HG02610 (cell line): ENCODE measurements around the gene STK10.
"Not testable (repeated sequence)": the region's sequence is repeated elsewhere in the genome, so short reads cannot be mapped to it uniquely, and the experiment has no call there.

Experiments
- ATAC-seq: cut with Tn5 transposase; IDR thresholded peaks from one replicate; pipeline ENCODE4 v1.9.1; 2021; ENCODE audit warnings: mild to moderate bottlenecking, moderate library complexity; ENCODE audit not compliant: unreplicated experiment

STK10 gene

DNA sequence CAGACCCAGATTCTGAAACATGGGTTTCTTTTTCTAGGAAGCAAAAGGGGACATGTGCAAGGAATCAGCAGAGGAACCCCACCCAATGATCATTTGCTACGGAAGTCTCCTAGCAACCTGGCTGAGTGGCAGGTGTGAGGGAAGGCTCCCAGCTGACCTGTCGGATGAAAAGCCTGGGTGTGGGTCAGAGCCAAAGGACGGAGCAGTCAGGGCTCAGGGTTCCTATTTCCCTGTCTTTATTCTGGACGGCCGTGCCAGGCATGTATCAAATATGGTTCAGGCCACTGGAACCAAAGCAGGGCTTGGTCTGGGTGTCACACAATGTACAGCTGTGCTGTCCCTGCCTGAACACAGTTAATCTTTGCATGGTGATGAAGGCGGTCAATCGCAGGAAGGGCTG is 20.1 kb downstream of the STK10 start:
- ATAC-seq, result no peak

DNA sequence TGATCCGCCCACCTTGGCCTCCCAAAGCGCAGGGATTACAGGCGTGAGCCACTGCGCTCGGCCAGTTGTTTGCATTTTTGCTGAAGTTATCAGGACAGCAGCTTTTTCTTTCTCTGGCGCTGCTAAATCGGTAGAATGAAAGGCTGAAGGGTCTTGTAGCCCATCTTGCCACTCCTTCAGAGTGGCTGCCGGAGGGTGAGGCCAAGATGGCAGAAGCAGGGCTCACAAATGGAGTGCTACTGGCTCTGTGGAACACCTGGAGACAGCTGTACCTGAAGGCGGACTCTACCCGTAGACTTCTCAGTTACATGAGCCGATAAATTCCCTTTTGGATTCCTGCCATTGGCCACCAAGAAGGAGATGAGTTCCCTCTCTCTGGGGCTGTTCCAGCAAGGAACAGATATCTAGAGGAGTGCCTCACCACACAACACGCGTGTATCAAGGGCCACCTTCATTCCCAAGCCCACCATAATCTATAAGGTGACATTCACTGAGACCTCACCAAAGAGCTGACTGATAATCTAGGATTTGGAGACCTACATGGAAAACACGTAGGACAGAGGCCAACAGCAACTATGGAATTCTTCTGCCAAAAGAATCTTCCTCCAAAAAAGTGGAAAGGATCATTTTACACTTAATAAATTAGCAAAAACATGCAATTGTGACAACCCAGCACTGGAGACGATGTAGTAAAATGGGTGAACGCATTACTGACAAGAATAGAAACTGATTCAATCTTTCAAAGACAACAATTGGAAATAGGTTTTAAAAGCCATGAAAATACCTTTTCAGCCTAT is 21.8 kb downstream of the STK10 start:
- ATAC-seq, result no peak

DNA sequence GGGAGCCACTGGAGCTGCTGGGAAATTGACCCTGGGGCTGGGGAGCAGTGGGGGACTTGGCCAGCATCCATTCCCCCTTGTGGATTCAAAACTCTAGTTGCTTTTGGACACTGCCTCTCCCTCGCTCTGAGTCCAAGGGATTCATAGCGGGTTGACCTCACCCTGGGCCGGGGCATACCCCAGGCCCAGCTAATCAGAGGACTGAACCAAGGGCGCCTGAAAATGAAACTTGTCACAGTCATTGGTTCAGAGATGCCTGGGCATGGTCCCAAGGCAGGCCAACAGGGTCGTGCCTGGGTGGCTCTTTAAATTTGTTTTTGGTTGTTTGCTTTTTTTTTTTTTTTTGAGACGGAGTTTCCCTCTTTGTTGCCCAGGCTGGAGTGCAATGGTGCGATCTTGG is 22.6 kb downstream of the STK10 start:
- ATAC-seq, result peak; percentile 85

DNA sequence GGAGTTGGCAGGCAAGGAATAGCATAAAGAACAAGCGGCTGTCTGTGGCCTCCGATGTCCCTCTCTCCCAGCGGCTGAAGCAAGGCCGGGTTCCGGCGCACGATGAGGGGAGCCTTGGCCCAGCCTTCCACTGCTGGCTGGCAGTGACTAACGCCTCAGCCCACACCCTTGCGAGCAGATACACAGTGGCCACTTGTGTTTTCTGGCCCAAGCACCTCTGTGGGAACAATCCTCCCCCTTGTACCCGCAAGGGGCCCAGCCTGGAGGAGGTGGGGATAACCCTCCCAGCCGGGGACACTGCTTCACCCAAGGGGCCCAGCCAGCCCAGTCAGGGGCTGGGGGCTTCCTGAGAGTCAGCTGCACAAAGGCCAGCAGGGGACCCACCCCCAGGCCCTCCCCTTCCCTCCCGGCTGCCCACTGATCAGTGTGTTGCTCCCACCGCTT is 23.2 kb downstream of the STK10 start:
- no peak for ATAC-seq

DNA sequence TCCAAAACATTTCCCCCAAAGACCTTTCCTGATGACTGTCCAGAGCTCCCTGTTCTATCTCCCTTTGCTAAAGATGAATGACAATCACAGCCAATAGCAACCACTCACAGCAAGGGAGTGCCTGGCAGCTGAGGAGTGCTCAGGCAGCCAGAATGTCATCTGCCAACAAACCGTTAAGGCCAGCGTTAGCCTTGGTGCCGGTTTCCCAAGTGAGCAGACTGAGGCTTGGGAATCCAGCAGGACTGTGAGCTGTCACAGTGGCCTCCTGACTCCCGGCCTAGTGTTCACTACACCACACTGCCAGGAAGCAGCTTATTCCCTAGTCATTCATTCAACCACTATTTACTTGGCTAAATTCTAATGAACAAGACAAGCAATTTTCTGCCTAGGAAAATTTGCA is 24.7 kb downstream of the STK10 start:
- ATAC-seq, result no peak

DNA sequence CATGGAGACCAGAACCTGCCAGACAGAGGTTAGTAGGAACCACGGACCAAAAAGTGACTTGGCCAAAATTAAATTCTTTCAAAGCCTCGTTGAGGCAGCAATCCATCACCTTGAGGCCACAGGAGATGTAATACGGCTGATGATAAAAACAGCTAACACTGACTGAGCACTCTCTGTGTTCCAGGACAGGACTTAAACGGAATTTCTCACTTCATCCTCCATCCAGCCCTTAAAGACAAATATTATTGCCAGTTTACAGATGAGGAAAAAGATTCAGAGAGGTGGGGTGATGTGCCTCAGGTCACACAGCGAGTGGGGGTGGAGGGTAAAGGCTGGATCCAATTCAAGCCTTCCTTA is 25.1 kb downstream of the STK10 start:
- no peak for ATAC-seq

DNA sequence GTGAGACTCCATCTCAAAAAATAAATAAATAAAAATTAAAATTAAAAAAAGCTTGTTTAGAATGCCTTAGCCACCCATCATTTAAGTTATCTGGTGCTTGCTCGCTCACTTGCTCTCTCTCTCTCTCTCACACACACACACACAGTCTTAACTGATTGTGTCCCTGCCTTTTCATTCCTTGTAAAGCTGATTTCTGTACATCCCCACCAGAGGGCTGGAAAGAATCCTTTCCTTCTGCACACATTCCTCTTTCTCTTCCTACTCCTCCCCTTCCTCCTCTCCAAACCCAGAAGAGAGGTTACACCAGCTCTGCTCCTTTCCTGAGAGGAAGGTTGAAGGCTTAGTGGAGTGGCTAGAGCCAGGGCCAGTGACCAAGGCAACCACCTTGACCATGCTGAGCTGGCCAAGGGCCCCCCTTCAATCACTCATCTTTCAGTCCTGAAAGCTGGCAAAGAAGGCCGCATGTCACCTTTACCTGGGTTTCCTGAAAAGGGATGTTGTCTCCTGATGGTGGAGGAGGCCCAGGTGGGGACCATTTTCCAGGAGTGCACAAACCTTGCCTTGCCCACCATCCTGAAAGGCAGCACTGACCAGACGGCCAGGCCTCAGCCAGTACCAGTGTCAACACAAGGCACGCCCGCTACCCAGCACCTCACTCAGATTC is 25.6 kb downstream of the STK10 start:
- no peak for ATAC-seq

DNA sequence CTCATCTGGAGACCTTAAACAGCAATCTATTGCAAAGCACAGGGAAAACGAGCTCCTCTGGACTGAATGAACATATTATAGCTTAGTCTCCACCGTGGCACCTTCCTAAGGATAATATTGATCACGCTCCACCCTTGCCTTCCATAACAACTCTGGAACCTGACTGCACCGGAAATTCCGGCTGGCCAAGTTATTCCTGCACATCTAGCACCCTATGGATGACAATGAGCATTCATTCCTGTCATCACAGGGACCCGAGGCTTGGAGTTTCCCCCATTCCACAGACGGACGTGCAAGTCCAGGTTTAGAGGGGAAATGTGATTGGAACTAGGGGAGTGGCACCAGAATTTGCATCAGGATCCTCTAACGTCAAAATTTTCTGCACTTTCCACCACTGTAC is 27.5 kb downstream of the STK10 start:
- ATAC-seq, result no peak

DNA sequence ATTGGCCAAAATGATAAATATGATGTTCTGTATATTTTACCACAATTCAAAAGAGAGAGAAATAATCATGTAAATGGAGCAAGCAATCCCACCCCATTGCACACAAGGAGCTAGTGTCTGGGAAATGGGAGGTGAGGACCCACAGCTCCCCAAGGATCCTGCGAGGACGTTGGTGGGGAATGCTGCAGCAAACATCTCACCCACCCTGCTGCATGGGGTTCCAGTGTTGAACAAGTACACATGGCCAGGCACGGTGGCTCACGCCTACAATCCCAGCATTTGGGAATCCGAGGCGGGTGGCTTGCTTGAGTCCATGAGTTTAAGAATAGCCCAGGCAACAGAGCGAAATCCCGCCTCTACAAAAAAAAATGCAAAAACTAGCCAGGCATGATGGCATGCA is 29.0 kb downstream of the STK10 start:
- ATAC-seq, result no peak

DNA sequence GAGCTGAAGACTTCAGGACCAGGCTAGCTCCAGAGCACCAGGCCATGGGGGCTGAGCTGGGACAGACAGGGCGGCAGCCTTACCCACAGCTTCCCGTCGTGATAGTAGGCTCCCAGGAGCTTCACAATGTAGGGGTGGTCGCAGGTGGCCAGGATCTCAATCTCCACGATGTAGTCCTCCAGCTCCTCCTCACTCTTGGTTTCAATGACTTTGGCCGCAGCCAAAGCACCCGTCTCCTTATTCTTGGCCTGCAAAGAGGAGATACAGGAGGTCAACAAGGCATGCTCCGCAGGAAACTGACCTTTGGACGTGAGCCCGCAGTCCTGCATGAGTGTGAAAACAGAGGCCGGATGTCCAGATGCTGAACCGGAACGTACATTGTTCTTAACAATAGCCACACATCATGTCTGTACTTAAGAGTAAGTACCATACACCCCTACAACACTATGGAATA is 31.5 kb downstream of the STK10 start:
- ATAC-seq, result no peak

DNA sequence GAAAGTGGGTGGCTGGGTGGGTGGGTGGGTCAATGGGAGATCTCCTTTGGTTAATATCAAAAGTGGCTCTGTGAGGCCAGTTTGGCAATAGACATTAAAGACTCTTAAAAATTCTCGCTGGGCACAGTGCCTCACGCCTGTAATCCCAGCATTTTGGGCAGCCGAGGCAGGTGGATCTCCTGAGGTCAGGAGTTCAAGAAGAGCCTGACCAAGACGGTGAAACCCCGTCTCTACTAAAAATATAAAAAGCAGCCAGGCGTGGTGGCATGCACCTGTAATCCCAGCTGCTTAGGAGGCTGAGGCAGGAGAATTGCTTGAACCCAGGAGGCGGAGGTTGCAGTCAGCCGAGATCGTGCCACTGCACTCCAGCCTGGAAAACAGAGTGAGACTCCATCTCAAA is 32.9 kb downstream of the STK10 start:
- ATAC-seq, result not testable (repeated sequence)

DNA sequence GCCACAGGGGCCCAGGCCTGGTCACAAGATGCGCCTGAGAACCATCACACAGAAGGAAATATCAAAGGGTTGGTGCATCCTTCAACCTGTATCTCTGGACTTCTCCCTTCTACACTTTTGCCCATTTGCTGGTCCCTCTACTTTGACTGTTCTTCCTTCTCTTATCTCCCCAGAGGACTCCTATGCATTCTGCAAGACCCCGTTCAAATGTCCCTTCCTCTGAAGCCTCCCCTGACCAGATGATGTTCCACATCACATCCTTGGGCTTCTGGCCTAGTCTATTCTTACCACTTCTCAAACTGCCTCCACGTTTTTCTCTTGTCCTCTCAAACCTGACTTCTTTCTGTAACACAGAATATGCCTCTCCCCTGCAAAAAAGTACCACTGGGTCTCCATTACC is 34.3 kb downstream of the STK10 start:
- ATAC-seq, result no peak

DNA sequence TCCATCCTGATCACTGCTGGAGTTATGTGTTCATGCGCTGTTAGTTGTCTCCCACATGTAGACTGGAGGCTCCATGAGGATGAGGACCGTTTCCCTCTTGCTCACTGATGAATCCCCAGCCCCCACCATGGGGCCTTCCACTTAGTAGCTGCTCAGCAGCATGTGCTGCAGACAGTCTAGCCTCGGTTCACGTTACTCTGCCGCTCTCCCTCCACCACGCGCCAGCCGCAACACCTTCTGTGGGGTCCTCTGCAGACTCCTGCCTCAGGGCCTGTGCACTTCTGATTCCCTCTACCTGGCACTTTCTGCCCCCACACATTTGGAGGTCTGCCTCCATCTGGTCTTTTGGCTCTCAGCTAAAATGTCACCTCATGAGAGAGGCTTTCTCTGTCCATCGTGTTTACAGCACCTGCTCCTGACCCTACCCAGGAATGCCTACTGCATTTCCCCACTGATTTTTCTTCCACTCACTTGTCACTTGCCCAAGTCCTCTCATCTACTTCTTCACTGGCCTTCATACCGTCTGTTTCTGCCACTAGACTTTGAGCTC is 36.3 kb downstream of the STK10 start:
- no peak for ATAC-seq

DNA sequence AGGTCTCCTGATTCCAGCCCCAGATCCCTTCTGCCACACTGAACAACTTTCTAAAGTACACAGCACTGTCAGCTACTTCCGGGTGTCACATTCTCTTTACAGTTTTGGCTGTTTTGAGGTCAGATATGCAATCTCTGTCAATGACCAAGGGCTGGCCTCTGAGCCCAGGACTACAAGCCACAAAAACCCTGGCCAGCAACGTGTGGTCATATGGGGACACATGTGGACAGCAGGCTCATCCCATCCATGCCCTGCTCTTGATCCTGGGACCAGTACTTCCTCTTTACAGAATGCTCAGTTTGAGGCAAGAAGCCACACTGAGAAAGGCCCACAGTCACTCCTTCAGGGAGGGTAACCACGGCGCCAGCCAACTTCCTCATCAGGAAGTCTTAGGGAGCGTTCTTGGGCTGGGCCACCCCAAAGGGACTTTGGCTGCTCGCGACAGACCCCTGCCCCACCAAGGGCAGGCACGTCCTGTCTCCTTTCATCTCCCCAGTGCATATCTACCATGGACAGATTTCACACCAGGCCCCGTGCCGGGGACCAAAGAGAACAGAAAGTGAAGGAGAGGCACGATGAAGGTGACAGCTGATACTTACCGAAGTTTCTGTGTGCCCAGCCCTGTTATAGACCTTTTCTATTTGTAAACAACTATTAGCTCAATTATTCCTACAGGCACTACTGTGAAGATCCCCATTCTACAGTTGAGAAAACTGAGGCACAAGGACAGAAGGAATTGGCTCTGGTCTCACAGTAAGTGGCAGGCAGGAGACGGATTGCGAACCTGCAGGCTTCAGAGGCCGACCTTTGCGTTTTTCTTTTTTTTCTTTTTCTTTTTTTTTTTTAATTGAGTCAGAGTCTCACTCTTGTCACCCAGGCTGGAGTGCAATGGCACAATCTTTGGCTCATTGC is 37.3 kb downstream of the STK10 start:
- ATAC-seq, result peak; percentile 83

DNA sequence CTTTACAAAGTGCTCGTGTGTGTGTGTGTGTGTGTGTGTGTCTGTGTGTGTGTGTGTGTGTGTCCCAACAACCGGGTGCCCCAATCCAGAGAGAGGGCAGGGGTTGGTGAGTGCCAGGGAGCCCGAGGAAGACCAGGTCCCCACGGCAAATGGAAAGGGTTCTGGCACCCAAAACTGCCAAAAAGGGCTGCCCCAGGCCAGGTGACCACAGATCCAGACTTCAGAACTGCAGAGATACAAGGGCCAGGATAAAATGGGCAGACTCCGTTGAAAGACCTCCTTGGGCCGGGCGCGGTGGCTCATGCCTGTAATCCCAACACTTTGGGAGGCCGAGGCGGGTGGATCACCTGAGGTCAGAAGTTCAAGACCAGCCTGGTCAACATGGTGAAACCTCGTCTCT is 38.5 kb downstream of the STK10 start:
- ATAC-seq, result not testable (repeated sequence)

DNA sequence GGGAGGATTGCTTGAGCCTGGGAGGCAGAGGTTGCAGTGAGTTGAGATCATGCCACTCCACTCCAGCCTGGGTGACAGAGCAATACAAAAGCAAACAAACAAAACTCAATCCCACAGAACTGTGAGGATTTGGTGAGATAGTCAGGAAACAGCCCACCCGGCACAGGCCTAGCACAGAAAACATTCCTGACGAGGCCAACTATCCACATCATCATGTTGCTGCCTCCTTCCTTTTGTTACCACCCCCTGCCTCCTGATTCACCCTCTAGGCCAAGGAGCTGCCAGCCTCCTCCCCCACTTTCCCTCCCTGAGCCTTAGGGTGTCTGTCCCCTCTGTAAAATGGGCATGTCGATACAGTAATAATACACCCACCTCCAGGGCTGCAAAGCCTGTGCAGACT is 39.0 kb downstream of the STK10 start:
- ATAC-seq, result no peak

DNA sequence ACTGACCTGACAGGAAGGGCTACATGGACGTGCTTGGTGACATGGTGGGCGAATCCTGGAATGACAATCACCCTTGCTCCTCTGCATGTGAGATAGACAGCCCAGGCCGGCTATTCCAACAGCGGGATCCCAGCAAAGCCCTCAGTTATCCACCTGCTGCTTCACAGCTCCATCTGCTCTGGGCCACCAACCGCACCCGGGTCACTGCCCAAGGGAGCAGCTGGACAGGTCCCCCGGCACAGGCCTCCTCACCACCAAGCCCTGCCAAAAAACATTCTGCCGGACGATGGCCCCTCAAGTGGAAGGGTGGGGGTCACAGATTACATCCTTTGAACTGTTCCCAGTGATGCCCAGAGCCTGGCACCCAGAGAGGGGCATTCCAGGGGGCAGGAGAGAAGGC is 39.6 kb downstream of the STK10 start:
- no peak for ATAC-seq

DNA sequence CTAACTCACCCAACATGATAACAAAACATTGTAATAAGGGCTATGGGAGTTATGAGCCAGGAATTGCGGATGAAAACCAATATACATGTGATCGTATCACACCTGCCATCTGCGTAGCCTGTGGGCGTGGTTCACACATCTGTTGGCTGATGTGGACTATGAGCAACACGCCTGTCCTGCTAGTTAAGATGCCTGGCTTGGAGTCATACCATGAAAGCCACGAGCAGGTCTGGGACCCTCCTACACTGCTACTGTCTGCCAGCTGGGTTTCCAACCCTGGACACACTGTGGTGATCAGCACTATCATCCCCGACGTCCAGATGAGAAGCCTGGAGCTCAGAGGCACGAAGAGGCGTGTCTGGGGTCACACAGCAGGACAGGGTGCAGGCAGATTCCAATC is 40.2 kb downstream of the STK10 start:
- ATAC-seq, result no peak

DNA sequence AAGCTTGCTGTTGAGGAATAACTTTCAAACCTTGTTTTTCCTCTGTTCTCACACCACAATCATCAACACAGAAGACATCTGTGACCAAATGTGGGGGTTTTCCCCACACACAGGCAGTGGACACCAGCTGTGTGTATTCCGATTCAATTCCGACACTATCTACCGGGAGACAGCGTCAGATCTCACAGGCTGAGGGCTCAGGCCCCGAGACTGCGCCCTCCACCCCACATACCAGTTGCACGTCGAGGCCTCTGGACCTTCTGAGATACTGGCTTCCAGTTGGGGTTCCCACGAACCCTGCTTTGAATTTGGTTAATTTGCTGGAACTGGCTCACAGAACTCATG is 41.3 kb downstream of the STK10 start:
- ATAC-seq, result no peak

DNA sequence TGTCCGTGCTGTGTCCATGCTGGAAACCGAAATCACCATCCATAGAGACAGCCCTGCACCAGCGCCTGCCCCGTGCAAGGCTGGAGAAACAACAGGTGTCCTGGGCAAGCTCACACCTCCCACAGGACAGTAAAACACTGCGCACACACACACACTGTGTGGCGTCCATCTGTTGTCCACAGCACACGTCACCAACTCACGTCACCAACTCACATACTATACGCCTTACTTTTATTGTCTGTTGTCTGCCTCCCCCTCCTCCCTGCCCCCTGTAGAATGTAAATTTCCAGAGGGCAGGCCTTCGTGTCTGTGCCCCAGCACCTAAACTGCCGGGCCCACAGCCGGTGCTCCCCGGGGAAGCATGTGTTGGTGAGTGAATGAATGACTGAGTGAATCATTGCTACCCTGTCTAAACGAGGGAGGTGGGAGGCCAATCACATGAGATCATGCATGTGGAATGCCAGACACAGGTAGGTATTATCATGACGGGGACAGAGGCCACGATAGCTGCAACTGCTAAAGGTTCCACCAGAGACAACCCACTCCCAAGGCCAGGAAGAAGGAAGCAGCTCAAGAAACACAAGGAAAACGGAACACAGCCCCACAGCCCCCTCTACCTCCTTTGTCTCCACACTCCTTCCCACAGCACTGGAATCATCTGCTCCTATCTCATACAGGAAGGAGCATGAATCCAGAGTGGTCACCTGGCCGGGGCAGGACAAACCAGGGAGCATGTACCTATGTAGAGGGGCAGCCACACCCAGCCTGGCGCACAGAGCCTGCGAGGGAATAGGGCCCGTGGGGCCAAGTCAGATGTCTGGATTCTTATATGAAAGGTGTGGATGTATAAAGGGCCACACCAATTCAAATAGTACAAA is 41.9 kb downstream of the STK10 start:
- ATAC-seq, result no peak
